ENCODE measurements around the gene MYOD1. TPM values are rescaled to one million over a fixed set of nuclear protein-coding genes. Genes with fewer than 3 reads are reported as not detected.

The MYOD1 gene
- total RNA-seq, 2 experiments from 2014 or later = not detected

DNA sequence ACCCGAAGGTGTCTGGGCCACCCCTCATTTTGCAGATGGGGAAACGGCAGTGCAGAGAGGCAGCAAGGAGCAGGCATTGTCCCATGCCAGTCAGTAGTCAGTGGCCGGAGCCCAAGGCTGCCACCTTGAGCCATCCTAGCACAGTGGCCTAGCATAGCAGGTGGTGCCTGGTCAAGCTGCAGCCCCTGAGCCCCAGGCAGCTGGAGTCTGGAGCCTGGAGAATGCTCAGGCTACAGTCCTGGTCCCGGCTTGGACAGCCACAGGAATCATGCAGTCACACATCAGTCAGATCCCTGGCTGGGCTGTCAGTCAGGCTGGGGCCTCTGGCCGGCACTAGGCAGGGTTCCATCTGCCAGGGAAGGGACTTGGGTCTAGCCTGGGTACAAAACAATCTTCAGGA is 33.8 kb downstream of the MYOD1 start:
- DNase-seq (ENCODE audit: low spot score) = no peak
- Histone ChIP-seq H3K4me2 (ENCODE audit: low read length) (no peak overlapping the region), H3K4me1 (ENCODE audit: insufficient read depth, low read length, poor library complexity, severe bottlenecking) (no peaks in the 10 kb centered on the region), H3K79me2 (ENCODE audit: insufficient read depth, low read depth, low read length) (no peaks in the 10 kb centered on the region), H3K27ac (ENCODE audit: low read depth, low read length, poor library complexity, severe bottlenecking) (no peak overlapping the region), H3K9me3 (ENCODE audit: low read length) (no peaks in the 10 kb centered on the region), H4K20me1 (ENCODE audit: insufficient read depth, low read length) (no peaks in the 10 kb centered on the region), H3K4me3 (ENCODE audit: low read depth, low read length, poor library complexity, severe bottlenecking) (no peak overlapping the region), H3K36me3 (ENCODE audit: insufficient read depth, low read length) (no peaks in the 10 kb centered on the region), H3K9me2 (ENCODE audit: insufficient read depth, low read length) (no peaks in the 10 kb centered on the region), H2AFZ (ENCODE audit: low read length) (no peak overlapping the region)
- ChIA-PET POLR2A (no interaction called here), CTCF (ENCODE audit: unreplicated experiment) (no interaction called here)
- BruUV-seq (replicated peaks) = no TSS peak
- TF ChIP-seq EZH2phosphoT487 (IDR thresholded peaks at IDR 0.05; ENCODE audit: borderline replicate concordance, low read depth, low read length) = no peak
- TF ChIP-seq, protein P1, sequence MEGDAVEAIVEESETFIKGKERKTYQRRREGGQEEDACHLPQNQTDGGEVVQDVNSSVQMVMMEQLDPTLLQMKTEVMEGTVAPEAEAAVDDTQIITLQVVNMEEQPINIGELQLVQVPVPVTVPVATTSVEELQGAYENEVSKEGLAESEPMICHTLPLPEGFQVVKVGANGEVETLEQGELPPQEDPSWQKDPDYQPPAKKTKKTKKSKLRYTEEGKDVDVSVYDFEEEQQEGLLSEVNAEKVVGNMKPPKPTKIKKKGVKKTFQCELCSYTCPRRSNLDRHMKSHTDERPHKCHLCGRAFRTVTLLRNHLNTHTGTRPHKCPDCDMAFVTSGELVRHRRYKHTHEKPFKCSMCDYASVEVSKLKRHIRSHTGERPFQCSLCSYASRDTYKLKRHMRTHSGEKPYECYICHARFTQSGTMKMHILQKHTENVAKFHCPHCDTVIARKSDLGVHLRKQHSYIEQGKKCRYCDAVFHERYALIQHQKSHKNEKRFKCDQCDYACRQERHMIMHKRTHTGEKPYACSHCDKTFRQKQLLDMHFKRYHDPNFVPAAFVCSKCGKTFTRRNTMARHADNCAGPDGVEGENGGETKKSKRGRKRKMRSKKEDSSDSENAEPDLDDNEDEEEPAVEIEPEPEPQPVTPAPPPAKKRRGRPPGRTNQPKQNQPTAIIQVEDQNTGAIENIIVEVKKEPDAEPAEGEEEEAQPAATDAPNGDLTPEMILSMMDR (conservative IDR thresholded peaks at IDR 0.05; ENCODE audit: low read length) = no peak
- intact Hi-C loops (cut with micrococcal nuclease; ENCODE audit: unreplicated experiment) = no loop called here

DNA sequence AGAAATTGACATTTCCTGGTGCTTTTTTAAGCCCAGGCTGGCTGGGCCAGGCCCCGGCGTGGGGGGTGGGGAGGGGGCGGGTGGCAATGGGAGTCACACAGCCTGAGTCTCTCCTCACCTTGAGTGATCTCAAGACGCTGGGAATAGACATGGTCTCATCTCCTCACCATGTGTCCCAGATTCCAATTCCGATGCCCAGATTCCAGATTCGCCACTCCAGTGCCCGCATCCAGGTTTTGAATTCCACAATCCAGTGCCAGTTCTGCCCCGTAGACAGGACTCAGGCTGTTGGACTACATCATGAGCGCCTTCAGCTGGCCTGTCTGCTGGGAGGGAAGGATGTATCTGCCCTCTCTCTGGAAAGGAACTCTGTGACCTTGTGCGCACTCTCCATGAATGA is 34.3 kb downstream of the MYOD1 start:
- H3K79me2 ChIP-seq (ENCODE audit: insufficient read depth, low read depth, low read length) = no peaks in the 10 kb centered on the region
- intact Hi-C loops (cut with micrococcal nuclease; ENCODE audit: unreplicated experiment) = no loop called here
- DNase-seq (ENCODE audit: low spot score) = no peak
- H4K20me1 ChIP-seq (ENCODE audit: insufficient read depth, low read length) = no peaks in the 10 kb centered on the region
- H3K4me3 ChIP-seq (ENCODE audit: low read depth, low read length, poor library complexity, severe bottlenecking) = no peak overlapping the region
- BruUV-seq (replicated peaks) = no TSS peak
- no peak for TF ChIP-seq EZH2phosphoT487 (IDR thresholded peaks at IDR 0.05; ENCODE audit: borderline replicate concordance, low read depth, low read length)
- TF ChIP-seq, protein P1 (conservative IDR thresholded peaks at IDR 0.05; ENCODE audit: low read length) = no peak
- H3K4me2 ChIP-seq (ENCODE audit: low read length) = no peak overlapping the region
- H2AFZ ChIP-seq (ENCODE audit: low read length) = no peak overlapping the region
- no peaks in the 10 kb centered on the region for H3K36me3 ChIP-seq (ENCODE audit: insufficient read depth, low read length)
- ChIA-PET CTCF (ENCODE audit: unreplicated experiment) (no interaction called here), POLR2A (no interaction called here)
- no peaks in the 10 kb centered on the region for H3K9me2 ChIP-seq (ENCODE audit: insufficient read depth, low read length)
- no peaks in the 10 kb centered on the region for H3K9me3 ChIP-seq (ENCODE audit: low read length)
- H3K4me1 ChIP-seq (ENCODE audit: insufficient read depth, low read length, poor library complexity, severe bottlenecking) = no peaks in the 10 kb centered on the region
- H3K27ac ChIP-seq (ENCODE audit: low read depth, low read length, poor library complexity, severe bottlenecking) = no peak overlapping the region

DNA sequence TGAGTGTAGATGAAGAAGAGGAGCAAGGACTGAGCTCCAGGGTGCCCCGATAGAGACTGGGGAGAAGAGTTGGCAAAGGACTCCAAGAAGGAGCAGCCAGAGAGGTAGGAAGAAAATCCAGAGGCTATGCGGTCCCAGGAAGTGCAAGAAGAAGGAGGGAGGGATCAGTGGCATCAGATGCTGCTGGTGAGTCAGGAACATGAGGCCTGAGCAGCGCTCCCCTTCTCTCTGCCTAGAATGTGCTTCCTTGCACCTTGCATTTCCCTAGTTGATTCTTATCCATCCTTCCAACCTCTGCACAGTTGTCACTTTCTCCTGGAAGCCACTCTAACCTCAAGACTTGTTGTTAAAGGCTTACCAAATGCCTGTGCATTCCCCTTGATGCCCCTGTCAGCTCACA is 36.5 kb downstream of the MYOD1 start:
- Histone ChIP-seq H3K27ac (ENCODE audit: low read depth, low read length, poor library complexity, severe bottlenecking) (no peak overlapping the region), H4K20me1 (ENCODE audit: insufficient read depth, low read length) (no peaks in the 10 kb centered on the region), H3K4me1 (ENCODE audit: insufficient read depth, low read length, poor library complexity, severe bottlenecking) (no peaks in the 10 kb centered on the region), H3K36me3 (ENCODE audit: insufficient read depth, low read length) (no peaks in the 10 kb centered on the region), H3K9me2 (ENCODE audit: insufficient read depth, low read length) (no peaks in the 10 kb centered on the region), H2AFZ (ENCODE audit: low read length) (no peak overlapping the region), H3K9me3 (ENCODE audit: low read length) (no peaks in the 10 kb centered on the region), H3K4me3 (ENCODE audit: low read depth, low read length, poor library complexity, severe bottlenecking) (no peak overlapping the region), H3K79me2 (ENCODE audit: insufficient read depth, low read depth, low read length) (no peaks in the 10 kb centered on the region), H3K4me2 (ENCODE audit: low read length) (no peak overlapping the region)
- POLR2A ChIA-PET = interaction anchor here (0.6 kb wide), 1 partner anchor 28 kb away, joined by 4 read pairs; no protein-coding TSS in a partner anchor
- DNase-seq (ENCODE audit: low spot score) = no peak
- CTCF ChIA-PET (ENCODE audit: unreplicated experiment) = no interaction called here
- TF ChIP-seq, protein P1 (conservative IDR thresholded peaks at IDR 0.05; ENCODE audit: low read length) = no peak
- no peak for TF ChIP-seq EZH2phosphoT487 (IDR thresholded peaks at IDR 0.05; ENCODE audit: borderline replicate concordance, low read depth, low read length)
- BruUV-seq (replicated peaks) = no TSS peak
- intact Hi-C loops (cut with micrococcal nuclease; ENCODE audit: unreplicated experiment) = no loop called here
